NCI-H128 (cell line): ENCODE data around the gene RHD.
"Not testable (repeated sequence)": the region's sequence is repeated elsewhere in the genome, so short reads cannot be mapped to it uniquely, and the experiment has no call there.

ENCODE experiments used
- DNase-seq: peaks from one replicate; lab custom pipeline; 2025; ENCODE audit not compliant: unreplicated experiment; lab: John Stamatoyannopoulos, UW

The RHD gene

DNA sequence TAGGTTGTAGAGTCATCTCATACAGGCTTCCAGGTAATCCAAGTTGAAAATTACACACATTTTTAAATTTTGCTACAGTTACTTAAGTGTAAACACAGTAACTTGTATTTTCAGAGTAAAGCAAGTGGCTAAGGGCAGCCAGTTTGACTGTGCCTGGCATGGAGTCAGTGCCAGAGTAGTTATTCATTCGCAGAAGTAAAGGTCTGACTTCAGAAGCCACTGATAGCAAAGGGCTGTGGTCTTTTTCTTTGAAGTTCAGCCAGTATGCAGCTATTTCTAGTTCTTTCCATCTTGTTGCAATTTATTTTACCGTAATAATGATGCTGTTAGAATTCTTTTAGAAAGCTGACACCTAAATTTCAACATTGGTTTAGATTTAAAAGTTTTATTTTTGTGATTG is 75.2 kb downstream of the RHD start:
- DNase-seq, result no peak

DNA sequence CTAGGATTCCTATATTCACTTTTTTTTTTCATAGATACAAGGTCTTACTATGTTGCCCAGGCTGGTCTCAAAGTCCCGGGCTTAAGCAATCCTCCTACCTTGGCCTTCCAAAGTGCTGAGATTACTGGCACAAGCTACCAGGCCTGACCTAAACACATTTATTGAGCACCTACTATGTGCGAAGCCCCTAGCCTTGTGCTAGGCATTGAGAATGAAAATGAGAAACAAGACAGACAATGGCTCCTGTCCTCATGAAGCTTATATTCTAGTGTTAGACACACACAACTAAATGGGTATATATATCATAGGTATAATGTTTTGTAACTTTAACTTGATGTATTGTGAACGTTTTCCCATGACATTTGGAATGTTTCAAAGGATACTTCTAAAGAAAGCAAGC is 77.3 kb downstream of the RHD start:
- no peak for DNase-seq

DNA sequence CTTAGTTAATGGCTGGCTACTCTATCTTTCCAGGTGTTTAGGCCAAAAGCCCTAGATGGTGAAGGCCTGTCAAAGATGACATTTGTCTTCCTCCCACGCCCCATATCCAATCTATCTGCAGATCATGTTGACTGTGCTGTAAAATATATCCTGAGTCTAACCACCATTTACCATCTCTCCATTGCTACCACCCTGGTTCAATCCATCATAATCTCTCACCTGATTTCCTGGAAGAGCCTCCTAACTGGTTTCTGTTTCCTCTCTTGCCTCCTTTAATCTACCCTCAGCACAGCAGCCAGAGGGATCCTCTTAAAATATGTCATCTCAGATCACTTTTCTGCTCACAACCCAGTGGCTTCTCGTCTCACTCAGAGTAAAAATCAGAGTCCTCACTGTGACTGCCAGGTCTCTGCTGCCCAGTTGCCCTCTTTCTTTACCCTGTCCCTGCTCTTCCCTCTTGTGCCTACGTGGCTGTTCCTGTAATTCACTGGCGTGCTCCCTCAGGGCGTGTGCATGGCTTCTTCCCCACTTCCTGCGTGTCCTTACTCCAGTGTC is 83.6 kb downstream of the RHD start:
- DNase-seq, result no peak

DNA sequence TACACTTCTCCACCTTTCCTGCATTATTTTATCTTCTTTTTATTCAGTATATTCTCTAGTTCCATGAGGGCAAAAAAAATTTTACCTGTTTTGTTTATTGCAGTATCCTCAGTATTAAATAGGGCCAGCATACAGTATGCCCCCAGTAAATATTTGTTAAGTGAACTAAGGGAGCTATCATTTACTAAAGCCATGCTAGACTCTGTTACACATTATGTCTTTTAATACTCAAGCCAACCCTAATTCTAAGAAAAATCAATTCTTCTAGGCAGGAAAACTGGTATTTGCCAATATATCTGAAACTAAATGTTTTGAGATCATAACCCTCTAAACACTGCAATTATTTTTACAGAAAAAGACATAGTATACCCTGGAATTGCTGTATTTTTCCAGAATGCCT is 84.1 kb downstream of the RHD start:
- no peak for DNase-seq

DNA sequence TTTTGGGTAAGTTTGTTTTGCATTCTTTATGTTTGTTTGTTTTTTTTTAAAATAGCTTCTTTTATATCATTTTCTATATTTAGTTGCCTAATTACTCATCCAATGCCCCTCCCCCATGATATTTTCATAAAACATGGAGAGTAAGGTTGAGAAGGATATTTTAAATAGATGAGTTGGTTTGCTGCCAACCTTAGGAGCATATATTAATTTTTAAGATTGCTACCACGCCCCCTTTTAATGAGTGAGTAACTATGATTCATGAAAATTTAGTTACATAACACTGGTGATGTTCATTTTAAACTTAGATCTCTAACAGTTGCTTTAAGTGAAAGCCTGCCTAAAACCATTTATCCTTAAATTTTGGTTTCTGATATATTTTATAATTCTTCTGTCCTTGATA is 84.5 kb downstream of the RHD start:
- no peak for DNase-seq

DNA sequence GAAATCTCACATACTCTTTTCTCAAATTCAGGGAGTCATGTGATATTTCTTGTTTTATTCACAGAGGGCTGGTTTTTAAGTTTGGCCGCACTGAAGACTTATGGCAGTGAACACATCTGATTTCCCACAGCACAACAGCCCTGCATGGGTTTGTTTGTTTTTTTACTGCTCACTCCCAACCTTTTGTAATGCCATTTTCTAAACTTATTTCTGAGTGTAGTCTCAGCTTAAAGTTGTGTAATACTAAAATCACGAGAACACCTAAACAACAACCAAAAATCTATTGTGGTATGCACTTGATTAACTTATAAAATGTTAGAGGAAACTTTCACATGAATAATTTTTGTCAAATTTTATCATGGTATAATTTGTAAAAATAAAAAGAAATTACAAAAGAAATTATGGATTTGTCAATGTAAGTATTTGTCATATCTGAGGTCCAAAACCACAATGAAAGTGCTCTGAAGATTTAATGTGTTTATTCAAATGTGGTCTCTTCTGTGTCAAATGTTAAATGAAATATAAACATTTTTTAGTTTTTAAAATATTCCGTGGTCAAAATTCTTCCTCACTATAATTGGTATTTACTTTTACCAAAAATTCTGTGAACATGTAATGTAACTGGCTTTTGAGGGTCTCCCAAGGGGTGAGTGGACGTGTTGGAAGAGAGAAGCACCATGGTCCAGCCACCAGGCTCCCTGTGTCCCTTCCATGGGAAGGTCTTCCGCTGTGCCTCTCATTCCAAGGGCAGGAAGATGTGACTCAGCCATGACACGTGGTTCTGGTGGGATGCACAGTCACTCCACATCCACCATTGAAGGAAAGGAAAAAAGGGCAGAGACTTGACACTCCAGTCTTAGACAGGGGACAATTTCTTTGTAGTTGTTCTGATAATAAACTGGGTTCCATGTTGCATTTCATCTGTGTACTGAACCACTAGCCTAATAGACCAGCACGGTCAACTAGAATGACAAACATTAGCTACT is 88.6 kb downstream of the RHD start:
- no peak for DNase-seq

DNA sequence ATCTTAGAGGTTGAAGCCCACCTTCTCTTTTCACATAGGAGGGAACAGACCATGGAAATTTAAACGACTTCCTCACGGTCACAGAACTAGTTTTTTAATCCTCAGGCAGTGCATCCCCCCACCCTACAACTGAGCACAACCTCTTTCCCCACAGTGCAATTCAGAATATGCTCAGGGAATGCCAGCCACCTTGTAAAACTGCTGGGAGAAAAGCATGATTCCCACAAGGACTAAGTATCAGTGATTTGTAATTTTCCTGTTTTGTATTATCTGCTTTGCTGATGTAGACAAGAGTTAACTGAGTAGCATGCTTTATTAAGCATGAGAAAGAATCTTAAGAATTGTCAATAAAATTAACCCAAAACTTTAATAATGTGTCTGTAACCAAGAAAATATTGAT is 89.6 kb downstream of the RHD start:
- DNase-seq, result no peak

DNA sequence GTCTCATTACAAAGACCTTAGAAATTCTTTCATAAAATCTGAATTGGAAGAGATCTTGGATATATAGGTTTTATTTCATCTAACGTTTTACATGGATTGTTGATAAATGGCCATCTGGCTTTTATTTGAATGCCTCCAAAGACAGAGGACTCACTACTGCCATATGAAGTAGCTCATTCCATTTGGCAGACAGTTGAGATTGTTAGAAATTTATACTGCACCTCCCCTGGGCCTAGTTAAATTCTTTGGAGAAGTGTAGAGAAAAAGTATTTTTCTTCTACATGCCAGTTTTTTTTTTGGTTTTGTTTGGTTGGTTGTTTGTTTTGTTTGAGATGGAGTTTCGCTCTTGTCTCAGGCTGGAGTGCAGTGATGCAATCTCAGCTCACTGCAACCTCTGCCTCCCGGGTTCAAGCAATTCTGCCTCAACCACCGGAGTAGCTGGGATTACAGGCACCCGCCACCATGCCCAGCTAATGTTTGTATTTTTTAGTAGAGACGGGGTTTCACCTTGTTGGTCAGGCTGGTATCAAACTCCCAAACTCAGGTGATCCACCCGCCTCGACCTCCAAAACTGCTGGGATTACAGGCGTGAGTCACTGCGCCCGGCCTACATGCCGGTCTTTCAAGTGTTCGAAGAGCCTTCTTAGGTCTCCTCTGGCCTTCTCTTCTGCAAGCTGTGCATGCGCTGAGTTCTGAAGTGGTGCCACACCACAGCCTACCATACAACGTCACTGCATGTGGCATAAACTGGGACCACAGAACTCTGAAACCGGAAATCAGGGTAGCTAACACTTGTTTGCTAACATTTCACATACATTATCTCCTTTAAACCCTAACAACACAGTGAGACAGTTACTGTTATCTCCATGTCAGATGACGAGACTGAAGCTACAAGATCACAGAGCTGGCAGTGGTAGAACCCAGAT is 90.6 kb downstream of the RHD start:
- DNase-seq, result not testable (repeated sequence)

DNA sequence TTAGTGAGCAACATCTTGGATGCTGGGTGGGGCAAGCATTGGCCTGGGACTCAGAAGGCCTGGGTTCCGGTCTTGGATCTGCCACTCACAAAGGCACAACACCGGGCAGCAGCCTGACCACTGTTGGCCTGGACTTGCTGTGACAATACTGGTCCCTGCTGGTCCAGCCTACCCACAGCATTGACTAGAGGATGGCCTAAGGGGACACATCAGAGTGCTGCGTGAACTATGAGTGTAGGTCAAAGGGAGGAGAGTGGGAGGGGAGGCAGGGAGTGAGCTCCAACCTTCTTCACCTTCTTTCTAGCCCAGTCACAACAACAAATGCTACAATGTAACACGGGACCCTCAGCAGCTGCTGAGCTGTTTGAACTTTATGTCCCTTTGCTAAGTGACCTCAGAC is 96.9 kb downstream of the RHD start:
- DNase-seq, result no peak

DNA sequence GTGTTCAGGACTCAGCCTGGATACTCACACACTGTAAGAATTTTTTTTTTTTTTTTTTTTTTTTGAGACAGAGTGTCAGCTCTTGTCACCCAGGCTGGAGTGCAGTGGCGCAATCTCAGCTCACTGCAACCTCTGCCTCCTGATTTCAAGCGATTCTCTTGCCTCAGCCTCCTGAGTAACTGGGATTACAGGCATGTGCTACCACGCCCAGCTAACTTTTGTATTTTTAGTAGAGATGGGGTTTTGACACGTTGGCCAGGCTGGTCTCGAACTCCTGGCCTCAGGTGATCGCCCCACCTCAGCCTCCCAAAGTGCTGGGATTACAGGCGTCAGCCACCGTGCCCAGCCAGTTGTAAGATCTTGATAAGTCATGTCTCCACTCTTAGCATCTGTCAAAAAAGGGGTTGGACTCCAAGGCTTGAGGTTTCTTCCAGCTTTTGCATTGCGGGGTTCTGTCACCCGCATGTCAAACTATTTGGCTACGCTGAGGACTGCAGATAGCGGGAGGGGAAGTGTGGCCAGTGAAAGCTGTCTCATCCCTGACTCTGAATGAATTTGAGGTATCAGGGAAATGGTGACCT is 97.5 kb downstream of the RHD start:
- not testable (repeated sequence) for DNase-seq

DNA sequence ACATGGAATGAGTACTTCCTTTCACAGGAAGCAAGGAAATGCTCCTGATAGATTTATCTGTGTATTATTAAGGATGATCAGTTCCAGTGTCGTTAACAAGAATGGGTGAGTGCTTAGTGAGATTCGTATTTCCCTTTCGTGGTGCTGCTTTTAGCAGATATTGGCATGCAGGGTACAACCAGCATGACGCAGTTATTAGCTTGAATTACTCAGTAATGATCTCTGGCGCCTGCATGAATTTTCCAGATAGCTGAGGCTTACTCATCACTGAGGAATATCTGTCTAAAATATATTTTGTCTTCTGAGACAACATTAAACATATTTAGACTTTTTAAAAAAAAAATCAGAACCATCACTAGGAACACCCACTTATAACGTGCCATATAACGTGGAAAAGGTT is 99.4 kb downstream of the RHD start:
- DNase-seq, result not testable (repeated sequence)

DNA sequence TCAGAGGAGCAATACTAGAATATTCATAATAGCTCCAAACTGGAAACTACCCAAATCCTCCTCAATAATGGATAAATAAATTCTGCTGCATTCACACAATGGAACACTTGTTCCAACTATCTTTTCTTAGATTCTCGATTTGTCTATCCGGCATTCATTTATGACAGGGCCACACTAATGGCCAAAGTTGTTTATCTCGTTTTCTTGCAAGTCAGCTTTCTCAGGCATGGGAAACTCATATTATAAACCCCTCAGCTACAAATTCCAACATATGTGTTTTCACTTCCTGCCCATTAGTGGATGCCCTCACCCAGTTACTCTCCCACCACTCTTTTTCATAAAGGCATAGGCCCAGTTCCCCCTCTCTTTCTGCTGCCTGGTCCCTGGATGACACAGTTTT is 106.1 kb downstream of the RHD start:
- DNase-seq, result not testable (repeated sequence)
